ENCODE data around the gene KSR2.

KSR2 gene

DNA sequence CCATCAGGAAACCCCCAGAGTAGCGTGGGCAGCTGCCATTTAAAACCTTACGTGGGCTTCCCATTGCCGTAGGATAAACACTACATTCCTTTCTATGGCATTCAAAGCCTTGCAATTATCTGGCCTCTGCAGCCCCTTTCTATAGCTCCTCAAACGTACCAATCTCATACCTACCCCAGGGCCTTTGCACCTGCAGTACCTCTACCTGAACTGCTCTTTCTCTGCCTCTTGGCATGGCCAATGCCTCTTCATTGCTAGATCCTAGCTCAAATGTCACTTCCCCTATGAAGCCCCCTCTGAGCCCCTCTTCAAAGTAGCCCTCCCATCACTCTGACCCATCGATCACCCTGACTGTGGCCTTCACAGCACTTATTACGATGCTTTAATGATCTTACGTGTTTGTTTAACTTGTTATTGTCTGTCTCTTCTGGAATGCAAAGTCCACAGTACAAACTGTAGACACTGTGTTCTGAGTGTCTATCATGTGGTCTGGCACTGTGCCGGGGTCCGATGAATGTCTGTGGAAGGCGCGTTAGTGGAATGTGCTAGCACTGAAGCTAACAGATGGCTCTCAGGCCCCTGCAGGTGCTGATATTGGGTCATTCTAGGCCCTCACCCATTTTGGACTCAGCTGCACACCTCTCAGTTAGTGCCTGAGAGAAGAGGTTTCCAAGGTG, 450.1 kb downstream of the KSR2 start:
- DNase-seq: no peak

DNA sequence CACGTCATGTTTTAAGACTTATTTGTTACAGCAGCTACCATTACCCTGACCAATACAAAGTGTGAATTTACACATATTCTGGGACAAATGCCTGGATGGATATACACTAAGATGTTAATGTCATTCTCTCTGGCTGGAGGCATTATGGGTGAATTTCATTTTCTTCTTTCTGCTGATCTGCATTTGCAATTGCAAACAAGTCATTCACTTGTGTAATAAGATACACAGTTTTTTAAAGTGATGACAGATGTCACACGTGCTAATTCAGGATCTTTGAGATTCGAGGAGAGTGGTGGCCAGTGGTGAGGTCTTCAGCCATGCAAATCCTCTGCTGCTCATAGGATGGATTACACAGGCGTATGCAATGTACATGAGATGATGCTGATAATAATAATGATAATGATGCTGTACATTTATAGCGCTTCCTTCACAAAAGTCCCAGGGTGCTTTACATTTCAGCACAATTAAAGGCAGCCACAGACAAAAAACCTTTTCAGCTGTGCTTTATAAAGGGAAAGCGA, 451.5 kb downstream of the KSR2 start:
- no peak for DNase-seq

DNA sequence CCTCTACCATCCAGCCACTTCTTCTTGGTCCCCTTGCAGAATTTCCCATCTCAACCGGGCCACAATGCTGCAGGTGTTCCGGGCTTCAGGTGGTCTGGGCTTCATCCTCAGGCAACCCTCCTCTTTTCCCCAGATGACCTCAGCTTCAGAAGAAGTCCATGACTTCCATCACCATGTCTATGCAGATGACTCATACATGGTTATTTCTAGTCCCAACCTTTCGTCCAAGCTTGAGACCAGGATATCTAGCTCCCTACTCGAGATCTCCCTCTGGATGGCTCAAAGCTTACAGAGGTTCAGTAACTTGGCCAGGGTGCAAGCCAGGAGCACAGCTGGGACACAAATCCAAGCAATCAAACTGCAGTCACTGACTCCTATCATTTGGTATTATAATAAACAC, 452.8 kb downstream of the KSR2 start:
- no peak for DNase-seq

DNA sequence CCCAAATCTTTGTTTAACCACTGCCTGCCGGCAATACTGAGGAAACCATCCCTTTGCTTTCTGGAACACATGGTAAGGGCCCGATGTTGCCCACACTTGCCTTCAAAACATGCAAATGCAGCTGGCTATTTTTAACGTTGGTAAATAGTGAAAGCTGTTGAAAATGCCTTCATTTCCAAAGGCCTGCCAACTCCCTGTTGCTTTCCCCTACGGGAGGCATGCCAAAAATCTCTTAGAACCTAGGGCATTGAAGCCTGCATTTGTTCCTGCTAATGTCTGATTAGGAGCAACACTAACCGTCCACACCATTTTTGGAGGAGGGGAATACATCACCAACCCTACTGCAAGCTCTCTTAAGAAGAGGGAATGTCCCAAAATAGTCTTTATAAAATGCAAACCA, 454.8 kb downstream of the KSR2 start:
- peak; percentile 64 to 66 for DNase-seq

DNA sequence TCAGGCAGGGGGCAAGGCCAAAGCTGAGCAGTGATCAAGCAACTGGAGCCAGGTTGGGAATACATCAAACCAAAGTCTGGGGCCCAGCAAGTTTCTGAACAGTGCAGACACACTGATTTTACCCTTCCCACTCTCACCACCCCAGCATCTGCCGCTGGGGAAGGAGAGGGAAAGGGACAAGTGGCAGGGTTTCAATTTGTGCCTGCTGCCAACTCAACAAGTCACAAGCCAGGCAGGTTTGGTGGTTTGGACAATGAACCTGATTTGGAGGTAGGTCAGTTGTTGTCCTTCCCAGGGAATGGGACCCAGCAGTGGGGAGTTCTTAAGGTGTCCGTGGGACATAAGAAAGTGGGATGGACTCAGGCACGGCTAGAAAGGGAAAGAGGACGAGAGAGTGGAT, 455.4 kb downstream of the KSR2 start:
- no peak for DNase-seq

DNA sequence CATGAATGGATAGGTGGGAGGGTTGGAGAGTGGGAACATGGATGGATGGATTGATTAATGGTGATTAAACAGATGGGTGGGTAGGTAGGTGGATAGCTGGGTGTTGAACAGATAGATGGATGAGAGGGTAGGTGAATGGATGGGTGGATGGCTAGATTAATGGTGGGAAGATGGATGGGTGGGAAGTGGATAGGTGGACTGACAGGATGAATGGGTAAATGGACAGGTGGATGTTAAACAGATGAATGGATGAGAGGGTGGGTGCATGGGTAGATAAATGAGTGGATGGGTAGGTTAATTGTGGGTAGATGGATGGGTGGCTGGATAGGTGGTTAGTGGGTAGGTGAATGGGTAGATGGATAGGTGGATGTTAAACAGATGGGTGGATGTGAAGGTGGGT, 460.3 kb downstream of the KSR2 start:
- no peak for DNase-seq

DNA sequence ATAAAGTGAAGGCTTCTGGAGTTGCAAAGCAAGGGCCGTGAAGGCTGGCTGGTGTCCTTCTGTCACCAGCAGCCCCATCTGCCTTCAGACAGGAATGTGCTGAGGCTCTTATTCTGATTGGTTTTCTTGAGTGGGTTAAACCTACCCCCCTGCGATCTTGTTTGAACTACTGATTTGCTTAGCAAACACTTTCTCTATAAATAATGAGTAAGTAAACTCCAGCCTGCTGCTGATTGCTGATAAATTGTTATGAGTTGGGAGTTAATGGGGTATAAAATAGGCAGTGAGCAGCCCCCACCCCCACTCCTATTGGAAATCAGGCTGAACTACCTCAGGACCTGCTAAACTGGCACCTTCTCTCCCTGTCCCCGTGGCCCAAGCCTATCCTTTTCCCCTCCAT, 461.2 kb downstream of the KSR2 start:
- DNase-seq: peak; percentile 63 to 72

DNA sequence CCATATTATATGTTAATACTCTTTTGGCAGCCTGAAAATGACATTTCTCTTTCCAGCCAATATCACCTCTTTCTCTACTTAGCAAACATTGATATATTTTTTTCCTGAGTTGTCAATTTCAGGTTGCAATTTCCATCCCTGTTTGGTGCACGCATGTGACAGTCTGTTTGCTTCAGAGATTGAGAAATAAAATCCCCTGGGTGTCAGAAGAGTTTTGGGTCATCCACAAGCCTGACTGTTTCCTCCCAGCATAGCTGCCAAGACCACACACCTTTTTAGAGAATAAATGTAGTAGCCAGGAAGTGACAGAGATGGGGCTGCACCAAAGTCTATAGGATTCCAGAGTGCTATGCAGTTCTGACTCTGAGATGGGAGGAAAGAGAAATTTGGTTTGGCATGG, 462.5 kb downstream of the KSR2 start:
- DNase-seq: no peak

DNA sequence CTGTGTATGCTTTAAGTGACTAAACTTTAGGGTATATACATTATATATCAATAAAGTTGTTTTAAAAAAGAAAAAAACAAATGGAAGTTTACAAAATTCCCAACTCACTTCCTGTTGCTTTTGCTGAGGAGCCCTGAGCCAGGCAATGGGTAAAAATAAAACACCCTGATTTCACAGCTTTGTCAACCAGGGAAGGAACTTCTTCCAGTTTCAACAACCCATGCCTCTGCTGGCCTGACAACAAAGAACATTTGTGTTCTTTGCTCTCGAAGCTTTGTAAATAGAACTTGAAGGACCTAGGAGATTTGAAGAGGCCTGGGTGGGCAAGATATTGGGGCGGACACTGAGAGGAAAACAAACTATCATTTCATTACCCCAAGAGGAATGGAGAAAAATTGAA, 466.2 kb downstream of the KSR2 start:
- no peak for DNase-seq

DNA sequence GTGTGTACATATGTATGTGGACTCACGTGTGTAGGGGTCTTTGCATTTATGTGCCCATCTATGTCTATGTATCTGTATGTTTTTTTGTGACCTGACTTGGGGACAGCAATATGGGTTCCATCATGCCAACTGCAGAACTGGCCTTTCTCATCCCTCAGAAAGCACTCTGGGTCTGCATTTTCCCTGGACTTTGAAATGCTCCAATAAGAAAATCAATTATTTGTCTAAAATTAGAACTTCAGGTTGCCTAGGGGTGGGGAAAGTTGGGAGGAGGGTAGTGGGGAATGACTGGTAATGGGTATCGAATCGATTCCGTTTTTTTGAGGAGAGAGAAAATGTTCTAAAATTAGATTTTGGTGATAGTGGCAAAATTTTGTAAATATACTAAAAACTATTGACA, 466.6 kb downstream of the KSR2 start:
- DNase-seq: no peak

DNA sequence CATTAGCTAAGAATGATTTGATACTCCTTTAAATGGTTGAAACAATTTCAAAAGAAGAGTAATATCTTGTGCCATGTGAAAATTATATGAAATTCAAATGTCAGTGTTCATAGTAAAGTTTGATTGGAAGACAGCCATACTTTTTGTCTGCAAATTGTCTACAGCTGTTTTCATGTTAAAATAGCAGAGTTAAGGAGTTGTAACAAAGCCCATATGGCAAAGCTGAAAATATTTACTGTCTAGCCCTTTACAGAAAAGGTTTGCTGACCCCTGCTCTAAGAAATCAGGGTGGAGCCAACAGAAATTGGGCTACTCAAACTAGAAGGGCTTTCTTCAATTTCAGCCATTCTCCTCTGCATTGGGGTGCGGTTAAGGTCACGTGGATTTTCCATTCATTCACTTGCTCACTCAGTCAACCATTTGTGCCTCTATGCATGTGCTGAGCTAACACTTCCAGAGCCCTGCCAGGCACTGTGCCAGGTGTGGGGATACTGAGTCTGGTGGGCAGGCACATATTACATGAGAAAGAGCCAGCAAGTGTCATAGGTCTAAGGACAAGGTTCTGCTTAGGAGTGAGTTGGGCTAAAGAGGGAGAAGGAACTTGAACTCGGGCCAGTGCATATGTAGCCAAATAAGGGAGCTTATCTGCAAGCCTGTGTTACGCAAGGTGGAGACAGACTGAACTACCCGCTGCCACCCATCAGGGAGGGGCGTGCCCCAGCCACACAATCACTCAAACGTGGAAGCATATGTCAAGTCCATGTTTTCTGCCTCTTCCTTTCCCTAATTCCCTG, 467.5 kb downstream of the KSR2 start:
- no peak for DNase-seq

DNA sequence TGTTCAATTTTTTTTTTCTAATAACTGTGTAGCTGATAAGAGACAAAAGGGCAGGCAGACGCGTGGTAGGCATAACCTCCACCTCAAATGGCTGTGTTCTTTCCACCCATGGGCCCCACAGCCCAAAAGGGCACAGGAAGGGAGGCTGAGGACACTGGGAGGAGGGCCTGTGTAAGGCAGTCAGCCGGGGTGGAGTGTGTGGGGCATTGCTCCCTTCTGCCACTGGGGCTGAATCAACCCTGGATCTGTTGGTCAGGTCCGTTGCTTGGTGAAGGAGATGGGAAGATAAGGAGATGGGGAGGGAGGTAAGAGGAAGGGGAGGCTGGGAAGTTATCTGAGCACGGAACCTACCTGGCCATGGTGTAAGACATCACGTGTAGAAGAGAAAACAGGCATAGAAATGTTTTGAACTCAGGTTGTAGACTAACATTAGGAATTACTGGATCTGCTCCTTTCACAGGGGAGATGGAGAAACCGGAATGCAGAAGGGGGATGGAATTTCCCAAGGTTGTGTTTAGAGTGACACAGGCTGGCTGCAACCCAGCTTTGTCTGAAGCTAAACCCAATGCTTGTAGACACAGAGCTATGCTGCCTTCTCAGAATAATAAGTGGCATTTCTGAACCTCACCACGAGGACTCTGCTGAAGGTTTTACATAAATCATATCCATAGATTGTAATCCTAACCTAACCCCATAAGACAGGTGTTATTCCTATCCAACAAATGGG, 468.9 kb downstream of the KSR2 start:
- DNase-seq: no peak

DNA sequence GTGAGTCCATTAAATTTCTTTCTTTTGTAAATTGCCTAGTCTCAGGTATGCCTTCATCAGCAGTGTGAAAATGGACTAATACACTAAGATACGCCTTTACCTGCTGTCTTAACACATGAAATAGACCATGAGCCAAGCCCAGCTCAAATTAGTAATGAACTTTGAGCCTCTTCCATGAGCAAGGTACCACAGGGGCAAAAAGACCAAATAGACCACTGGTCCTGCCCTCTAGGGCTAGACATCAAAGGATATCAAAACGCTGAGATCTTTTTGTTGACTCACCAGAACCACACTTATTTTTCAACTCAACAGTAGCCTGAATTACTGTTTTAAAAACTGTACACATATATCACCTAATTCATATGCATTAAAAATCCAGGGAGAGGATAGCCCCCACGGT, 469.9 kb downstream of the KSR2 start:
- DNase-seq: no peak

DNA sequence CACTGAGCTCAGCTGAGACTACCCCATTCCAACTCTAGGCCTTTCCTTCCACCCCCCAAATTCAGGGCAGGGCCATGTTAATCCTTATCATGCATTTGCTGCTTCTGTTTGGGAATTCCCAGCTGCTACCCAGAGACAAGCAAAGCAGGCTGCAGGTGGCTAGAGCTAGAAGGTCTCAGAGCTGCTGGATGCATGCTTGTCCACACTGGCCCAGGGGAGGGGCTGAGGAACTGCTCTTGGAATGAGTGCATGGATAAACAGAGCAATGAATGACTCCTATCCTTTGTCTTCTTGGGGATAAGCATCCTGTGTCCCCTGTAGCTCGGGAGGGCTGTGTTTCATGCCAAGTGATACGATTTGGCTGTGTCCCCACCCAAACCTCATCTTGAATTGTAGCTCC, 470.5 kb downstream of the KSR2 start:
- DNase-seq: no peak

DNA sequence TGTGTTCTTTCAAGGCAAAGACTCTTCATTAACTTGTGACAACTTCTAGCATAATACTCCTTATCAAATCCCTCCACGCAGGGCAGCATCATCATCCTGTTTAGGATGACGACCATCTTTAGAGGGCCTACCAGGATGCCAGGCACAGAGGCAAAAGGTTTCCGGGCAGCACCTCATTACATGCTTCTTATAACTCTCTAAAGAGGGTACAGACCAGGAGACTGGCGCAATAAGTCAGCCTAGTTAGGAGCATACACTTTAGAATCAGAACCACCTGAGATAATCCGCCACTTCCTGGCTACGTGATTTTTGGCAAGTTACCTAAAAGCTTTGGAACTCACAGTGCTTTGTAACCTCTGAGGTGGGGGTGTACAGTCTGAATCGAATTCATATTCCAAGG, 471.4 kb downstream of the KSR2 start:
- DNase-seq: no peak

DNA sequence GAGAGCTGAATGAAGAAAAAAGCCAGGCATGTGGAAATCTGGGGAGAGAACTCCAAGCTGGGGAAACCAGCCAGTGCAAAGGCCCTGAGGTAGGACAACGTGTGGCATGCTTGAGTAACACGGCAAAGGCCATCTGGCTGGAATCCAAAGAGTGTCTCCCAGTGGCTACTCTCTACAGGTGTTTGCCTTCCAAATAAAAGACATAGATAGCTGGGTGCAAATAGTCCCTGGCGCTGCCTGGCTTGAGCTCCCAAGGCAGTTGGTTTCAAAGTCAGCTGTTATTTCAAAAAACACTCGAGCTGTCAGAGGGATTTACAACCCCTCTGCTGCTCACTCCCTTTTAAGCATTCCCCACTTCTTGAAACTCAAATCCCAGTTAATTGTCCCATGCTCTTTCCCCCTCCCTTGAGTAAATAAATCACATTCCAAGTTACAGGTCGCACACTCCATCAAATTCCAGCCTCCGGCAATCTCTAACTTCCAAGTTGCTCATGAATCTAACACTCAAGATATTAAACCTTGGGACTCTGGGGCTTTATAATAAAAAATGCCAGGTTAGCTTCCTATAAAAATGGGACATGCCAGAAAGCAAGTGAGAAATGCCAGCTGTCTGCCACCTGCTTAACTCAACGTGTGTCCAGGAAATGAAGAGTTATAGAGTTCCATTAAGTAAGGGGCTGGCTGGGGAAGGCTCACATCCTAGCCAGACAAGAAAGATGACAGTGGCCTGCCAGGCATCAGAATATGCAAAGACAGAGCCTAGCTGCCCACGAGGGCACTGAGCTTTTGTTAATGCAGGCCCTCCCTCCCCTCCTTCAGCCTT, 473.7 kb downstream of the KSR2 start:
- DNase-seq: peak in 1 of 2 experiments; percentile 7

DNA sequence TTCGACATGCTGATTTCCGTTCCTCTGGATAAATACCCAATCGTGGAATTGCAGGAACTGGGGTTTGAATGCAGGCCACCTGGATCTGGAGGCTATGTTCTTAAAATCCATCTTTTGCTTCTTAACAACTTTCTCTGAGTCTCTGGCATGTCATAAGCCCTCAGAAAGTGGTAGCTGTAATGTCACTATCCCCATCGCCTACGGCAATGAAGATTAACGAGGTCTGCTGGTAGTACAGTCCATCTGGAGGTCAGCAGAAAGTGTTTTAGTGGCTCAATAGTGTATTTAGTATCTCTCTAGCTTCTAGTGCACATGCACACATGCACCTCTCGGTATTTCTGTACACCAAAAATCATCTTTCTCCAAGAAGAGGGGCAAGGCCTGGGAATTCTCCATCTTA, 477.1 kb downstream of the KSR2 start:
- DNase-seq: no peak

DNA sequence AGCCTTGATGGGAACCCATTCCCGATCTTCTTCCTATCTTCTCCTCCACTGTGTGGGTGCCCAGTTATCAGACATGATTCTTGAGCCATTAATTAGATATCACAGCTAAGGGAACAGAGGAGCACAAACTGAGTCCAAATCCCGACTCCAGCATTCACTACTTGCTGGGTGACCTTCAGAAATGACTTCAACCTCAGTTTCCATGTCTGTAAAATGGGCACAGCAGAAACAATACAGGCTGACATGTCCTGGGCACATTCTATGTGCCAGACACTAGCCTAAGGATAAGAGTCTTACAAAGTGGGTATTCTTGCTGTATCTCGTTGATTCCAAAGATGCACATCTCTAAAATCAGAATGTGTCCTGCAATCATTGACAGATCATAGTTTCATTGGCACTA, 478.7 kb downstream of the KSR2 start:
- DNase-seq: no peak

DNA sequence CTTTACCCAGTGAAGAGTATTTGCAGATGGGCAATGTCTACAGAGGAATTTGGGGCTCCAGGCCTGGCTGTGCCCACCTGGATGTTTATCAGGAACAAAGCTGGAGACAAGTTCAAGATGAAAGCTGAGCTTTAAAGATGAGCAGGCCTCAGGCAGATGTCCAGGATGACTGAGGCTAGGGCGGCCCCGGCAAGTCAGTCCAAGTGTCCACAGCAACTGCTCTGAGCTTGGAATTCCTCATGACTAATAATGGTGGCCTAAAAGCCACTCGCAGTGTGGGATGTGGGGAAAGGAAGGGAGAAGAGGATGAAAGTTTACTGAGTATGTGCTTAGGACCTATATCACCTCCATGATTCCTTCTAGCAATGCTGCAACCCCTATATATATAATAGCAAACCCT, 479.1 kb downstream of the KSR2 start:
- DNase-seq: no peak

DNA sequence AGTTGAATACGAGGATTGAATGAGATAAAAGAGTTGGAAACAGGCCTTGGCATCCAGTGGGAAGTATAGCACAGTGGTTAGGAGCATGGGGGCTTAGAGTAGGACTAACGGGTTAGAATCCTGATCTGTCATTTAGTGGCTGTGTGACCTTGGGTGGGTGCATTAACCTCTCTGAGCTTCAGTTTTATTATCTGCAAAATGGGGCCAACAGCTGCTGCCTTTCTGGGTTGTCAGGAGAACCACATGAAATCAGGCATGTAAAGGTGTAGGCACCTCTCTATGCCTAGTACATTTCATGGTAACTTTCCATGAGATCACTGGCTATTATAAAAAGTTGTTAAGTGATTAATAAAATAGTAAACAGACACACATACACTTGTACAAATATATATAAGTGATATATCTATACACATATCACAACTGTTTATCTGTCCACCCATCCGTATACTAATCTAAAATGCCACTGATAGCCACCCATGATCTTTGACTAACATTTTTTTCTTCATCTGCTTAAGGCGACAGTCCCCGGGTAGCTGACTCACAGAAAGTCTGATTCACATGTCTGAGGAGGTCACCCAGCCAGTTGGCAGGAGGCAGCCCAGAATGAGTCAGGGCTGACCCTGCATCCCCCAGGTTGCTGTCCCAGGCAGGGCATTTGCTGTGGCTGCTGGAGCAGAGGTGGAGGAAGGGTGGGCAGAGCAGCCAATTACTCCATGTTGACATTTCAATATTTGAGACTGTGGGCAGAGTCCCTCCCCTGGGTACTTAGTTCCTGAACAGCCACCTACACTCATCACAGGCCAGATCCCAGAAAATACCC, 481.7 kb downstream of the KSR2 start:
- no peak for DNase-seq

DNA sequence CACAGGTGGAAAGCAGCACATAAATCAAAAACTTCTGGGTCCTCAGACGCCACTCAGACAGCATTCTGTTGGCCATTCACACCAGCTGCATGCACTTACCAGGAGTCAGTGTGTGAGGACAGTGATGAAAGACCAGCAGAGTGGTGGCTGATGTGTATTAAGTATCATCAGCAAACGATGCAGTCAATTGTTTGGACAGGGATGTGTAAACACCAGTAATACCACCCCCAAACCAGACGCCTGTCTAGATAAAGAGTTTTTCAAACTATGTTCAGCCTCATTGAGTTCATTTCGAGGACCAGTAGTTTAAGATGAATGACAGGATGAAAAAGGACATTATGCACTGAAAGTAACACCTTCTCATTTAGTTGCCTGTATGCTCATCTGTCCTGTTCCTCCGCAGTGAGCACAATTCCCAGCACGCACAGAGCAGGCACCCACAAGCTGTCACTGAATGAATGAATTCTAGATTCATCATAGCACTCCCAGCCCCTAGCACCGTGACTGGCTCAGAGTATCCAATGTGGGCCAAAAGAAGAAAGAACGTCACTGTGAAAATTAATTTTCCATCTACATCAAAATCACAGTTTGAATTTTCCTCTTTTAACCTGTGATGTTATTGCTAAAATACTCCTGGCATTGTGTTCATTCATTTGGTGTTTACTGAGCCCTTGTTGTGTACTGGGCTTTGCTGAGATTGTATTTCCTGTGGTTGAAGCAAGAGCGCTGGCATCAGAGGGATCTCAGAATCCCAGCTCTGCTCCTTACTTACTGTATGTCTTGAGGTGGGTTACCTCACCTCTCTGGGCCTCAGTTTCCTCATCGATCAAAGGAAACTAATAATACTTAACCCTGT, 482.6 kb downstream of the KSR2 start:
- DNase-seq: no peak
